ENCODE data around the gene GRID1. TPM values are rescaled to one million over a fixed set of nuclear protein-coding genes. Genes with fewer than 3 reads are reported as not detected.

The GRID1 gene
- total RNA-seq, 4 donors from 2014 or later = 0.35 to 10.7 (median 1.3) TPM

DNA sequence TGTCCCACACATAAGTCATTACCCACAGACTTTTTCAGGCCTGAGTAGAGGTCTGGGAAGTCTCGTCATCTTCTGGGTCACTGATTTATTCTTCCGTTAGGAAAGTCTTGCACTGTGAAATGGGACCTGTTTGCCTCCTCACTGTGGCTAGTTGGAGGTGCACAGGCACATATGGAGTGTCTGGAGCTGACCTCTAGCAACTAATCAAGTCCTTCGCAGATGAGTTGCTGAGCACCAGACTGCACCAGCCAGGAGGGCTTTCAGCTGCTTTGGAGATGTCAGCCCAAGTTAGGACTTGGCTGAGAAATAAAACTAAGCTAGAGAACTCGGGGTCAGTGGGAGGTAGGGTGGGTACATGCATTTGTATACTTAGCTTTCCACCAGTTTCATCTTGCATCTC, 578.0 kb downstream of the GRID1 start:
- DNase-seq = no peak

DNA sequence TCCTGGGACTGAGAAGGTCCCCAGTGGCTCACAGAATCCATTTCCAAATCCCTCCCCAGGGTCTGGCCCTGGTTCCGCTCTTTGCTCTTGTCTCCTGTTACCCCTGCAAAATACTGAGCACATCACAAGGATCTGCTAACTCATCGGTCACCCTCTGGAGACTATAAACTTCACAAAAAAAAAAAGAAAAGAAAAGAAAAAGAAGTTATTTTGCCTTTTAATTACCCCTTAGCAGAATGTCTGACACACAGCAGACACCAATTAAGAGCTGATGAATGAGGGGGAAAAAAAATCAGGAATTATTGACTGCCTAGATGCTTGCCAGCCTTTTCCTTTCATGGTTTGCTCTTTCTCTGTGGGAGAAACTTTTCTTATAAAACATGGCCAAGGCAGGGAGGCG, 578.7 kb downstream of the GRID1 start:
- Histone ChIP-seq H3K27me3 (no peaks in the 10 kb centered on the region), H3K4me1 (no peaks in the 10 kb centered on the region), H3K9me3 (no peaks in the 10 kb centered on the region), H3K27ac (no peak overlapping the region), H3K36me3 (no peaks in the 10 kb centered on the region), H3K4me3 (no peak overlapping the region)
- no peak for DNase-seq
- no peak for TF ChIP-seq POLR2A (IDR thresholded peaks at IDR 0.05)
- TF ChIP-seq, protein P1, sequence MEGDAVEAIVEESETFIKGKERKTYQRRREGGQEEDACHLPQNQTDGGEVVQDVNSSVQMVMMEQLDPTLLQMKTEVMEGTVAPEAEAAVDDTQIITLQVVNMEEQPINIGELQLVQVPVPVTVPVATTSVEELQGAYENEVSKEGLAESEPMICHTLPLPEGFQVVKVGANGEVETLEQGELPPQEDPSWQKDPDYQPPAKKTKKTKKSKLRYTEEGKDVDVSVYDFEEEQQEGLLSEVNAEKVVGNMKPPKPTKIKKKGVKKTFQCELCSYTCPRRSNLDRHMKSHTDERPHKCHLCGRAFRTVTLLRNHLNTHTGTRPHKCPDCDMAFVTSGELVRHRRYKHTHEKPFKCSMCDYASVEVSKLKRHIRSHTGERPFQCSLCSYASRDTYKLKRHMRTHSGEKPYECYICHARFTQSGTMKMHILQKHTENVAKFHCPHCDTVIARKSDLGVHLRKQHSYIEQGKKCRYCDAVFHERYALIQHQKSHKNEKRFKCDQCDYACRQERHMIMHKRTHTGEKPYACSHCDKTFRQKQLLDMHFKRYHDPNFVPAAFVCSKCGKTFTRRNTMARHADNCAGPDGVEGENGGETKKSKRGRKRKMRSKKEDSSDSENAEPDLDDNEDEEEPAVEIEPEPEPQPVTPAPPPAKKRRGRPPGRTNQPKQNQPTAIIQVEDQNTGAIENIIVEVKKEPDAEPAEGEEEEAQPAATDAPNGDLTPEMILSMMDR (IDR thresholded peaks at IDR 0.05) = no peak

More for the DNA sequence above, 578.0 kb downstream of the GRID1 start:
- H3K4me1 ChIP-seq = no peaks in the 10 kb centered on the region
- H3K4me3 ChIP-seq = no peak overlapping the region
- H3K36me3 ChIP-seq = no peaks in the 10 kb centered on the region
- TF ChIP-seq, protein P1 (IDR thresholded peaks at IDR 0.05) = no peak
- TF ChIP-seq POLR2A (IDR thresholded peaks at IDR 0.05) = no peak
- H3K27ac ChIP-seq = no peak overlapping the region
- no peaks in the 10 kb centered on the region for H3K27me3 ChIP-seq
- H3K9me3 ChIP-seq = no peaks in the 10 kb centered on the region

DNA sequence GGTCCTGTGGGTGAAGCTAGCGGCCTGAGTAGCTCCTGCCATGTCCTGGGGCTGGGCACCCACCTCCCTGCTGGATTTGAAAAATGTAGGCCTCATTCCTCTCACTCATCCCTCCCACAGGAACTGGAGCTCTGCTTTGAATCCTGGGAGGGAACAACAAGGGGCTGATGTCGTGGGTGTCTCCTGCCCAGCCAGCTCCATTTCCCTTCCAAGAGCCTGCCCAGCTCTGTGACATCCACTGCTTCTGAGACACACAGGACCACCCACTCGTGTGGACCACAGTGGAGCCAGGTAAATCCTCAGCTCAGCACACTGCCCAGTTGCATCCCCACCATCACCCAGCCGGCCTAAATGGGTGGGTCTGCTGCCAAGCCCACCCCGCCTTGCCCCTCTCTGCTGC, 579.2 kb downstream of the GRID1 start:
- Histone ChIP-seq H3K4me3 (no peak overlapping the region), H3K9me3 (no peaks in the 10 kb centered on the region), H3K27ac (no peak overlapping the region), H3K4me1 (no peaks in the 10 kb centered on the region), H3K27me3 (no peaks in the 10 kb centered on the region), H3K36me3 (no peaks in the 10 kb centered on the region)
- no peak for DNase-seq
- no peak for TF ChIP-seq POLR2A (IDR thresholded peaks at IDR 0.05)
- TF ChIP-seq, protein P1 (IDR thresholded peaks at IDR 0.05) = no peak

DNA sequence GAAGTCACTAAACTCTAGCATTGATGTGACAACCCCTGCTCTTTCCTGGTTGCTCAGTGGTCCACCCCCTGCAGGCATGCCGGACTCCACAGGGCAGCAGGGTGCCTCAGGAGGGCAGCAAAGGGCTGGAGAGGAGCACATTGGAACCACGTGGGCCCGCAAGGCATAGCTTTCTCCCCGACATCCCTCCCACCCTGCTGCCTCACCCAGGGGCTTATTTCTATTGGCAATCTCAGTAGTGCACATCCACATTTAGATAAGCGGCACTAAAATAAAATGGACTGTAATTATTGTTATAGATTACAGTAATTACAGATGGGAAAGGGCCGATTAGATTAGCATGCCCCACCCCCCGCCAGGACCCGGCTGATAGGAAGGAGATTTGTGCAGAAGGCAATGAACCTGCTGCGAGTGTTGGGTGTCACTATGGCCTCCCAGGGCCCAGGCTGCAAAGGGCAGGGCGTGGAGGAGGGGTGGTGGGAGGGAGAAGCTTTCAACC, 580.1 kb downstream of the GRID1 start:
- Histone ChIP-seq H3K27ac (no peak overlapping the region), H3K4me3 (no peak overlapping the region), H3K4me1 (no peaks in the 10 kb centered on the region), H3K9me3 (no peaks in the 10 kb centered on the region), H3K36me3 (no peaks in the 10 kb centered on the region), H3K27me3 (no peaks in the 10 kb centered on the region)
- no peak for TF ChIP-seq POLR2A (IDR thresholded peaks at IDR 0.05)
- TF ChIP-seq, protein P1 (IDR thresholded peaks at IDR 0.05) = no peak
- no peak for DNase-seq

DNA sequence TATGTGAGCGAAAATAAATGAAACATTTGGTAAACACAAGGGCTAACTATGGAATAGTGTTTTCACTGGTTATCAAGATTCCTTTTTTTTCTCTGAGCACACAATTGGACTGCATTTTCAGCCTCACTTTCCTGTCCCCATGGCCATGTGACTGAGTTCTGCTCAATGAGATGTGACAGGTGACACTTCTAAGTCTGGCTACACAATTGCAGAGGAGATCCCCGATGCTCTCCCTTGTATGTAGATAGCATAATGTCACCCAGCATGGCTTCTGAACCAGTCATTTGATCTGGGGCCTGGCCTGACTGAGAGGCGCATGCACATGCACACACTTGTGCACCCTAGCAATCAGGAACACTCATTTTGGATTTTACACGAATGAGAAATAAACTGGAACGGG, 581.8 kb downstream of the GRID1 start:
- TF ChIP-seq POLR2A (IDR thresholded peaks at IDR 0.05) = no peak
- Histone ChIP-seq H3K4me3 (no peak overlapping the region), H3K27ac (no peak overlapping the region), H3K36me3 (no peaks in the 10 kb centered on the region), H3K27me3 (no peaks in the 10 kb centered on the region), H3K9me3 (no peaks in the 10 kb centered on the region), H3K4me1 (no peaks in the 10 kb centered on the region)
- no peak for DNase-seq

DNA sequence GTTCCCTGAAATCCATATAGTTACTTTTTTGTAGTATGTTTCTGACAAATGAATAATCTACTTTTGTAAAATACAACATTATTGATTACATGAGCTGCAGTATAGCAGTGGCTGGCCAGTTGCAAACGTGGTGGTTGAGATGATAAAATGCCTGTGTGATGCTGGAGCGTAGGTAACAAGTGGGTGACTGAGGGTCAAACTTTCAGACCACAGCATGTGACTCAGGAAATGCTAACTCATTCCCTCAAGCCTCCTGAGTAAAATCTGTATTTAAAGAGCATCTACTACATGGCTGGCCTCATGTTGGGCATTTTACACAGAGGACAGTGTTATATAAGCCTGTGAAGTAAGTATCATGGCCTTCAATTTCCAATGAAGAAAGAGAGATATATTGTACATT, 585.2 kb downstream of the GRID1 start:
- Histone ChIP-seq H3K27ac (no peak overlapping the region), H3K27me3 (no peaks in the 10 kb centered on the region), H3K4me3 (no peak overlapping the region), H3K36me3 (no peaks in the 10 kb centered on the region), H3K4me1 (no peaks in the 10 kb centered on the region), H3K9me3 (no peaks in the 10 kb centered on the region)
- TF ChIP-seq POLR2A (IDR thresholded peaks at IDR 0.05) = no peak
- TF ChIP-seq, protein P1 (IDR thresholded peaks at IDR 0.05) = no peak
- no peak for DNase-seq

All from Peyer's patch (tissue), 4 donors.